GM12878 (cell line): Measurements from ENCODE around the gene OPA1. TPM values are rescaled to one million over a fixed set of nuclear protein-coding genes. Genes with fewer than 3 reads are reported as not detected.

Source experiments
- ATAC-seq: fragments of 200-7000 bp; cut with Tn5 transposase; 3 replicates; pipeline ENCODE4 v1.9.1; 2020; ENCODE audit warnings: mild to moderate bottlenecking, moderate library complexity
- BruUV-seq: library from RNA; stranded (reverse); fragments of 400-500 nt; replicated peaks from 2 replicates; lab custom pipeline; 2021; lab: Mats Ljungman, UMichigan
- CTCF ChIA-PET: fragments of 300-600 bp; sonication (Branson Sonifier 250); formaldehyde crosslinking; extraction: SDS; loops from one replicate; lab custom pipeline; 2021; ENCODE audit warnings: inconsistent platforms; lab: Yijun Ruan, JAX
- POLR2A ChIA-PET: fragments of 350-600 bp; formaldehyde crosslinking; extraction: SDS; loops from one replicate; lab custom pipeline; 2021; ENCODE audit warnings: inconsistent platforms; lab: Charles Lee
- RAD21 ChIA-PET: fragments of 300-600 bp; sonication (Branson Sonifier 250); formaldehyde crosslinking; loops from one replicate; lab custom pipeline; 2023; ENCODE audit warnings: antibody characterized with exemption; ENCODE audit not compliant: unreplicated experiment; lab: Charles Lee
- SMC1A ChIA-PET: fragments of 300-600 bp; sonication (Branson Sonifier 250); formaldehyde crosslinking; loops from one replicate; lab custom pipeline; 2023; ENCODE audit not compliant: unreplicated experiment, uncharacterized antibody; lab: Charles Lee
- DNase-seq: peaks from one replicate; pipeline ENCODE4 v3.0.0-alpha.2; 2011; ENCODE audit warnings: low read depth, low spot score
- FAIRE-seq: peaks from 3 replicates; lab custom pipeline; 2011; peaks lifted over from hg19 to GRCh38; lab: Jason Lieb, UNC
- H2AFZ ChIP-seq: 2 replicates; pipeline ENCODE4 v1.6.0; 2011; ENCODE audit warnings: low read depth, low read length, control low read depth; ENCODE audit not compliant: control insufficient read depth
- H3K27ac ChIP-seq: 2 replicates; pipeline ENCODE4 v1.5.1; 2011; ENCODE audit warnings: control low read depth; ENCODE audit not compliant: control insufficient read depth, insufficient read depth
- H3K27me3 ChIP-seq, 2 experiments: replicated peaks in 1 of 2; 2 replicates each; pipeline versions ENCODE4 v1.6.0 to v1.6.1; 2011; ENCODE audit warnings: low read length in 1 of 2; ENCODE audit not compliant: control insufficient read depth in 2 of 2, insufficient read depth in 2 of 2
- H3K36me3 ChIP-seq, 2 experiments: 2 replicates each; pipeline ENCODE4 v1.5.1; 2011; ENCODE audit warnings: low read length in 1 of 2; ENCODE audit not compliant: control insufficient read depth in 2 of 2, insufficient read depth in 2 of 2
- H3K4me1 ChIP-seq: 2 replicates; pipeline ENCODE4 v1.6.1; 2011; ENCODE audit warnings: mild to moderate bottlenecking, low read length, moderate library complexity, mixed read lengths; ENCODE audit not compliant: control insufficient read depth, insufficient read depth
- H3K4me2 ChIP-seq: 2 replicates; pipeline ENCODE4 v1.6.0; 2011; ENCODE audit warnings: control low read depth; ENCODE audit not compliant: control insufficient read depth, insufficient read depth
- H3K4me3 ChIP-seq: fragments of 200-600 bp; sonication (generic); 2 replicates; pipeline ENCODE4 v1.5.1; 2016
- H3K79me2 ChIP-seq: 2 replicates; pipeline ENCODE4 v1.6.0; 2011; ENCODE audit warnings: low read length; ENCODE audit not compliant: control insufficient read depth, insufficient read depth
- H3K9ac ChIP-seq: 2 replicates; pipeline ENCODE4 v1.8.0; 2011; ENCODE audit warnings: low read length, control low read depth, mixed read lengths; ENCODE audit not compliant: control insufficient read depth, insufficient read depth
- H3K9me3 ChIP-seq: replicated peaks from 3 replicates; pipeline ENCODE4 v1.5.1; 2011; ENCODE audit warnings: mild to moderate bottlenecking, low read length; ENCODE audit not compliant: control insufficient read depth, insufficient read depth
- H4K20me1 ChIP-seq: 2 replicates; pipeline ENCODE4 v1.6.0; 2011; ENCODE audit not compliant: control insufficient read depth, insufficient read depth
- ASH2L ChIP-seq: fragments of 300-600, 200-600 bp; sonication (generic); IDR thresholded peaks from 2 replicates; pipeline ENCODE4 v1.6.1; 2017; ENCODE audit warnings: low read depth, mild to moderate bottlenecking, borderline replicate concordance
- CREB1 ChIP-seq: IDR thresholded peaks from 2 replicates; pipeline ENCODE4 v1.6.1; 2012; ENCODE audit warnings: low read depth, mild to moderate bottlenecking, inconsistent platforms
- CREM ChIP-seq: IDR thresholded peaks from 2 replicates; pipeline ENCODE4 v1.6.1; 2014; ENCODE audit warnings: antibody characterized with exemption, low read depth
- EED ChIP-seq: sonication (generic); IDR thresholded peaks from 2 replicates; pipeline ENCODE4 v1.6.1; 2016; ENCODE audit warnings: antibody characterized with exemption, low read depth
- ETV6 ChIP-seq, 2 experiments: fragments of 450-650 bp in 1 of 2; IDR thresholded peaks in 1 of 2; conservative IDR thresholded peaks in 1 of 2; 2 replicates each; pipeline ENCODE4 v1.6.1; 2014; ENCODE audit warnings: antibody characterized with exemption in 1 of 2, borderline replicate concordance in 1 of 2, low read depth in 1 of 2, mild to moderate bottlenecking in 1 of 2, moderate library complexity in 1 of 2
- NFYA ChIP-seq: IDR thresholded peaks from 2 replicates; pipeline ENCODE4 v1.6.1; 2011; ENCODE audit warnings: low read depth, mild to moderate bottlenecking, low read length, improper control_type of control experiment, borderline replicate concordance
- SIN3A ChIP-seq: IDR thresholded peaks from 2 replicates; pipeline ENCODE4 v1.6.1; 2012; ENCODE audit warnings: low read depth, low read length, improper control_type of control experiment
- SMARCA5 ChIP-seq: fragments of 450-650 bp; IDR thresholded peaks from 2 replicates; pipeline ENCODE4 v1.6.1; 2017; ENCODE audit warnings: mild to moderate bottlenecking
- SP1 ChIP-seq: IDR thresholded peaks from one replicate; pipeline ENCODE4 v1.6.1; 2011; ENCODE audit warnings: low read depth, low read length
- SRF ChIP-seq, 2 experiments: IDR thresholded peaks; 2 replicates each; pipeline ENCODE4 v1.6.1; 2011; ENCODE audit warnings: low read depth in 2 of 2, low read length in 2 of 2, mild to moderate bottlenecking in 1 of 2, moderate library complexity in 1 of 2
- TBL1XR1 ChIP-seq: IDR thresholded peaks from 2 replicates; pipeline ENCODE4 v1.6.1; 2012; ENCODE audit warnings: low read depth, low read length, improper control_type of control experiment
- ZBTB33 ChIP-seq: fragments of 450-650 bp; IDR thresholded peaks from 2 replicates; pipeline ENCODE4 v1.6.1; 2017; ENCODE audit warnings: mild to moderate bottlenecking
- ZNF622 ChIP-seq: fragments of 450-650 bp; IDR thresholded peaks from 2 replicates; pipeline ENCODE4 v1.6.1; 2017; ENCODE audit warnings: mild to moderate bottlenecking, inconsistent platforms
- WGBS: methylation state at CpG from one replicate; pipeline ENCODE4 v1.1.6; 2016; ENCODE audit warnings: low lambda C conversion rate; ENCODE audit not compliant: insufficient replicate concordance, insufficient coverage; ENCODE audit errors: missing lambda C conversion rate; 5-methylcytosine and 5-hydroxymethylcytosine counted together
- in situ Hi-C: fragments of 300-500 bp; cut with MboI; formaldehyde crosslinking; loops from 9 replicates; pipeline ENCODE4 v1.14.3; 2018; ENCODE audit warnings: mixed read lengths
- intact Hi-C: fragments of 100-400 bp; cut with micrococcal nuclease; formaldehyde crosslinking; loops from one replicate; pipeline ENCODE4 v1.14.2; 2022; ENCODE audit not compliant: unreplicated experiment
- polyA plus RNA-seq, 11 experiments: library from polyadenylated mRNA; depleted of rRNA in 4 of 11; unstranded in 6 of 11; stranded (reverse) in 5 of 11; fragments of >200 nt; fragmentation: Nextera tagmentation in 4 of 11; fragmentation: Illumina TruSeq in 1 of 11; extraction: Ambion mirVana in 4 of 11; extraction: Trizol in 1 of 11; gene quantifications; 1 replicate in 1 of 11; 2 replicates in 10 of 11; pipeline versions ENCODE4 v1.2.1 to v1.2.3, GENCODE V29; 2011 to 2016; ENCODE audit warnings: inconsistent platforms in 2 of 11, missing spikeins in 2 of 11, low read depth in 1 of 11
- total RNA-seq, 4 experiments: library from RNA; depleted of rRNA in 3 of 4; stranded (reverse); fragments of >200 nt in 3 of 4; fragmentation: Illumina TruSeq in 1 of 4; extraction: Trizol in 1 of 4; gene quantifications; 2 replicates each; pipeline versions ENCODE4 v1.2.1 to v1.2.3, GENCODE V29; 2013 to 2021
- TF ChIP-seq, protein P1 (sequence below): fragments of 450-650 bp; IDR thresholded peaks from 2 replicates; pipeline ENCODE4 v1.6.1; 2014; ENCODE audit warnings: mild to moderate bottlenecking
- TF ChIP-seq, protein P2 (sequence below): IDR thresholded peaks from 2 replicates; pipeline ENCODE4 v1.6.1; 2011; ENCODE audit warnings: low read depth, low read length, improper control_type of control experiment, borderline replicate concordance
- TF ChIP-seq, protein P3 (sequence below): IDR thresholded peaks from 2 replicates; pipeline ENCODE4 v1.6.1; 2012; ENCODE audit warnings: low read depth, low read length, improper control_type of control experiment

OPA1 gene
- total and polyA plus RNA-seq, 10 of the 15 experiments (the other 5 are each of a cell fraction or from before 2014, with no cell fraction given) = 14.7 to 108 (median 59.3) TPM

DNA sequence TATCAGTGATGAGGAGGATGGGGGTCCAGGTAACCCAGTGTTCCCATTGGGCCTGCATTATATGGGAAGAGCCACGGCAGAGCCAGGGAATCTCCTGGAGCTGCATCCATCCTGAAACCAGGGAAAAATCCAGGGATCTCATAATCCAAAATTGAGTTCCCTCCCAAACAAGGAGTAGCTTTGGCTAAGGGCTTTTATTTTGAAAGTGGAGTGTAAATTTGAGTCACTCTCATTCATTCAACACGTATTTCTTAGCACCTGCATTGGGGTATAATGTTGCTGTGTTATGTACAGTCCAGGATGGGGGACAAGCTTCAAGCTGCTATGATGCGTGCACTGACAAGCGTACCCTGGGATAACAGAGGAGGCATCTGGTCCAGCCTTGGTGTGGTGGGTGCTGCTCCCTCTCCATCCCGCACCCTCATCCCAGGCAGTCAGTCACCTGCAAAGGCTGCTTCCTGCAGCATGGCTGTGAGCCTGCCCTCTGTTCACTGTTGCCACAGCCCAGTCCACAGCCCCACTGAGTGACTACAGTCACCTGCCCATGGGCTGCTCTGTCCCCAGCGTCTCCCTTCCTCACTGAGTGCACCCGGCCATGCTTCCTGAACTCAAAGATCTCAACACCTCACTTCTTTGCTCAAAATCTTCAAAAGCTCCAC is 135.6 kb downstream of the OPA1 start:
- no peak for ATAC-seq
- H3K36me3 ChIP-seq = no peaks in the 10 kb centered on the region
- in situ Hi-C loops = no loop called here
- H3K4me1 ChIP-seq = no peaks in the 10 kb centered on the region
- SMC1A ChIA-PET = interaction anchor here (0.8 to 1.9 kb wide), 2 partner anchors 14 to 32 kb away, joined by 3 to 4 read pairs; no protein-coding TSS in a partner anchor
- CTCF ChIA-PET = no interaction called here
- no TSS peak for BruUV-seq
- FAIRE-seq = no peak
- no peaks in the 10 kb centered on the region for H3K79me2 ChIP-seq
- intact Hi-C loops = loop anchor here (10.0 kb wide), 1 partner anchor 434 kb away; no protein-coding TSS in a partner anchor
- no peaks in the 10 kb centered on the region for H3K27me3 ChIP-seq
- RAD21 ChIA-PET = no interaction called here
- no peak for TF ChIP-seq CREB1
- no peak for TF ChIP-seq TBL1XR1
- no peak for TF ChIP-seq ASH2L
- TF ChIP-seq, protein P1, sequence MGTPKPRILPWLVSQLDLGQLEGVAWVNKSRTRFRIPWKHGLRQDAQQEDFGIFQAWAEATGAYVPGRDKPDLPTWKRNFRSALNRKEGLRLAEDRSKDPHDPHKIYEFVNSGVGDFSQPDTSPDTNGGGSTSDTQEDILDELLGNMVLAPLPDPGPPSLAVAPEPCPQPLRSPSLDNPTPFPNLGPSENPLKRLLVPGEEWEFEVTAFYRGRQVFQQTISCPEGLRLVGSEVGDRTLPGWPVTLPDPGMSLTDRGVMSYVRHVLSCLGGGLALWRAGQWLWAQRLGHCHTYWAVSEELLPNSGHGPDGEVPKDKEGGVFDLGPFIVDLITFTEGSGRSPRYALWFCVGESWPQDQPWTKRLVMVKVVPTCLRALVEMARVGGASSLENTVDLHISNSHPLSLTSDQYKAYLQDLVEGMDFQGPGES = no peak
- no peak for TF ChIP-seq CREM
- TF ChIP-seq, protein P2, sequence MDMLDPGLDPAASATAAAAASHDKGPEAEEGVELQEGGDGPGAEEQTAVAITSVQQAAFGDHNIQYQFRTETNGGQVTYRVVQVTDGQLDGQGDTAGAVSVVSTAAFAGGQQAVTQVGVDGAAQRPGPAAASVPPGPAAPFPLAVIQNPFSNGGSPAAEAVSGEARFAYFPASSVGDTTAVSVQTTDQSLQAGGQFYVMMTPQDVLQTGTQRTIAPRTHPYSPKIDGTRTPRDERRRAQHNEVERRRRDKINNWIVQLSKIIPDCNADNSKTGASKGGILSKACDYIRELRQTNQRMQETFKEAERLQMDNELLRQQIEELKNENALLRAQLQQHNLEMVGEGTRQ = no peak
- TF ChIP-seq SMARCA5 = no peak
- no peak for TF ChIP-seq ZNF622
- no peak for TF ChIP-seq ETV6 (conservative IDR thresholded peaks at IDR 0.05 in 1 of 2, IDR thresholded peaks at IDR 0.05 in 1 of 2; ENCODE audit: borderline replicate concordance in 1 of 2, low read depth in 1 of 2)
- TF ChIP-seq NFYA = no peak
- TF ChIP-seq EED = no peak
- no peak for TF ChIP-seq SRF (IDR thresholded peaks at IDR 0.05; ENCODE audit: low read depth in 2 of 2, low read length in 2 of 2)
- TF ChIP-seq SP1 = no peak
- TF ChIP-seq, protein P3, sequence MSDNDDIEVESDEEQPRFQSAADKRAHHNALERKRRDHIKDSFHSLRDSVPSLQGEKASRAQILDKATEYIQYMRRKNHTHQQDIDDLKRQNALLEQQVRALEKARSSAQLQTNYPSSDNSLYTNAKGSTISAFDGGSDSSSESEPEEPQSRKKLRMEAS = no peak
- TF ChIP-seq ZBTB33 = no peak
- TF ChIP-seq SIN3A = no peak
- no peaks in the 10 kb centered on the region for H3K9me3 ChIP-seq
- H2AFZ ChIP-seq = no peak overlapping the region
- no peak overlapping the region for H3K27ac ChIP-seq
- H3K4me3 ChIP-seq = no peak overlapping the region
- no peak for DNase-seq
- 49% methylated on average over 7 of the region's 7 CpGs for WGBS
- no peak overlapping the region for H3K4me2 ChIP-seq
- no peak overlapping the region for H3K9ac ChIP-seq
- POLR2A ChIA-PET = no interaction called here
- H4K20me1 ChIP-seq = no peaks in the 10 kb centered on the region
